HG02571 (cell line): ENCODE data around the gene NAT8L.
"Not testable (repeated sequence)": the region's sequence is repeated elsewhere in the genome, so short reads cannot be mapped to it uniquely, and the experiment has no call there.

Source experiments
- ATAC-seq: cut with Tn5 transposase; IDR thresholded peaks from one replicate; pipeline ENCODE4 v1.9.1; 2021; ENCODE audit warnings: mild to moderate bottlenecking, moderate library complexity; ENCODE audit not compliant: unreplicated experiment

NAT8L gene, protein sequence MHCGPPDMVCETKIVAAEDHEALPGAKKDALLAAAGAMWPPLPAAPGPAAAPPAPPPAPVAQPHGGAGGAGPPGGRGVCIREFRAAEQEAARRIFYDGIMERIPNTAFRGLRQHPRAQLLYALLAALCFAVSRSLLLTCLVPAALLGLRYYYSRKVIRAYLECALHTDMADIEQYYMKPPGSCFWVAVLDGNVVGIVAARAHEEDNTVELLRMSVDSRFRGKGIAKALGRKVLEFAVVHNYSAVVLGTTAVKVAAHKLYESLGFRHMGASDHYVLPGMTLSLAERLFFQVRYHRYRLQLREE

DNA sequence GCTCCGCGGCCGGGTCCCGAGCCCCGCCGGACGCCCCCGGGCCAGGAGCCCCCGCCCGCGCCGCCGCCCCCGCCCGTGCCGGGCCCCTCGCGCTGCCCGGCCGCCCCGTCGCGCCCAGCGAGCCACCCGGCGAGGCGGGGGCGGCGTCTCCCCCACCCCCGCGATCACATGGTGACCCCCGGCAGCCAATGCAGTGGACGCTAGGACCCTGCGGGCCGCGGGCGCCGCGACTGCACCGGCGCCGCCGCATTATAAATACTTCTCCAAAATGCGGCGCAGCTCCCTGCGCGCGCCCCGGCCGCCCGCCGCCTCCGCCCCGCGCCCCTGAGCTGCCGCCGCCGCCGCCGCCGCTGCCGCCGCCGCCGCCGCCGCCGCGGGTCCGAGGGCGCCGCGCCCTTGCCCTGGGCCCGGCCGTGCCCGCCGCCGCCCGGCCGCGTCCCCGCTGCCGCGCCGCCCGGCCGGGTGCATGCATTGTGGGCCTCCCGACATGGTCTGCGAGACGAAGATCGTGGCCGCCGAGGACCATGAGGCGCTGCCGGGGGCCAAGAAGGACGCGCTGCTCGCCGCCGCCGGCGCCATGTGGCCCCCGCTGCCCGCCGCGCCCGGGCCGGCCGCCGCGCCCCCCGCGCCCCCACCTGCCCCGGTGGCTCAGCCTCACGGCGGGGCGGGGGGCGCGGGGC lies at the start of gene NAT8L:
Gene NAT8L, plus strand, starts transcription at position 282 of the 680 bp plus-strand sequence. Its CDS starts 185 bp downstream, at position 467.
- ATAC-seq = no peak

GRCh38 chr4:2009651-2010233 lies 49.4 kb upstream of the NAT8L start:
- peak; percentile 15 for ATAC-seq

DNA sequence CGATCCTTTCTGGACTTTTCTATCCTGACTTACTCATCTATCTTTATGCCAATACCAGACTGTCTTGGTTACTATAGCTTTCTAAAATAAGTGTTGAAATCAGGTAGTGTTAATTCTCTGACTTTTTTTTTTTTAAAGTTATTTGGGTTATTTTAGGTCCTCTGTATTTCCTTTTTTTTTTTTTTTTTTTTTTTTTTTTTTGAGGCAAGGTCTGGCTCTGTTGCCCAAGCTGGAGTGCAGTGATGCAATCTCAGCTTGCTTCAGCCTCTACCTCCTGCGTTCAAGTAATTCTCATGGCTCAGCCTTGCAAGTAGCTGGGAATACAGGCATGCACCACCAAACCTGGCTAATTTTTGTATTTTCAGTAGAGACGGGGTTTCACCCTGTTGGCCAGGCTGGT lies 47.5 kb upstream of the NAT8L start:
- no peak for ATAC-seq

GRCh38 chr4:2015008-2015407 lies 44.1 kb upstream of the NAT8L start:
- ATAC-seq = no peak

DNA sequence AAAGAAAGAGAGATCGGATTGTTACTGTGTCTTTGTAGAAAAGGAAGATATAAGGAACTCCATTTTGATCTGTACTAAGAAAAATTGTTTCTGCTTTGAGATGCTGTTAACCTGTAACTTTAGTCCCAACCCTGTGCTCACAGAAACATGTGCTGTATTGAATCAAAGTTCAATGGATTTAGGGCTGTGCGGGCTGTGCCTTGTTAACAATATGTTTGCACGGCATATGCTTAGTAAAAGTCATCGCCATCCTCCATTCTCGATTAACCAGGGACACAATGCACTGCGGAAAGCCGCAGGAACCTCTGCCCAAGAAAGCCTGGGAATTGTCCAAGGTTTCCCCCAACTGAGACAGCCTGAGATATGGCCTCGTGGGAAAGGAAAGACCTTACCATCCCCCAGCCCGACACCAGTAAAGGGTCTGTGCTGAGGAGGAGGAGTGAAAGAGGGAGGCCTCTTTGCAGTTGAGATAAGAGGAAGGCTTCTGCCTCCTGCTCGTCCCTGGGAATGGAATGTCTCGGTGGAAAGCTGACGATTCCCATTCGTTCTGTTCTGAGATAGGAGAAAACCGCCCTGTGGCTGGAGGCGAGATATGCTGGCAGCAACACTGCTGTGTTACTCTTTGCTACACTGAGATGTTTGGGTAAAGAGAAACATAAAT lies 37.6 kb upstream of the NAT8L start:
- not testable (repeated sequence) for ATAC-seq

GRCh38 chr4:2024683-2025082 lies 34.4 kb upstream of the NAT8L start:
- no peak for ATAC-seq

GRCh38 chr4:2025817-2026216 lies 33.3 kb upstream of the NAT8L start:
- ATAC-seq = no peak

DNA sequence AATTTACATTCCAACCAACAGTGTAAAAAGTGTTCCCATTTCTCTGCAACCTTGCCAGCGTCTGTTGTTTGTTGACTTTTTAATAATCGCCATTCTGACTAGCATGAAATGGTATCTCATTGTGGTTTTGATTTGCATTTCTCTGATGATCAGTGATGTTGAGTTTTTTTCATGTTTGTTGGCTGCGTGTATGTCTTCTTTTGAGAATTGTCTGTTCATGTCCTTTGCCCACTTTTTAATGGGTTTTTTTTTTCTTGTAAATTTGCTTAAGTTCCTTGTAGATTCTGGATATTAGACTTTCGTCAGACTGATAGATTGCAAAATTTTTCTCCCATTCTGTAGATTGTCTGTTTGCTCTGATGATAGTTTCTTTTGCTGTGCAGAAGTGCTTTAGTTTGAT lies 32.0 kb upstream of the NAT8L start:
- not testable (repeated sequence) for ATAC-seq

GRCh38 chr4:2031161-2031560 lies 28.0 kb upstream of the NAT8L start:
- not testable (repeated sequence) for ATAC-seq

DNA sequence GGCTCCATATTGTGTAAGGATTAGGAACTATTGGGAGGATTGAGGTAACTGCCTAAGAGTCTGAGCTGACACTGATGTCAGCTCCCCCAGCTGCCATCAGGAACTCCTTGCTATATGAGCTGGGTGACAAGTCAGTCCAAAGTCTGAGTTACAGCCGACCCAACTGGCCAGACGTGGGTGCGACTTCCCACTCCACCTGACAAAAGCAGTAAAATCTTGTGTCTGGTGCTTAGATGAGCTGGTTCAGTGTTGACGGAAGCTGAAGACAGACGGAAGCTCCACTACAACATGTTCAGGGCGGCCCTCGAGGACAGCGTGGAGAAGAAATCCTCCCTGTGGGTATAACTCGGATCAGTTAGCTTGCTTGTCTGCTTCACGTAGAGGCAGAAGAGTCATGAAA lies 22.8 kb upstream of the NAT8L start:
- ATAC-seq = no peak

- ATAC-seq = no peak
Measured at GRCh38 chr4:2036866-2037265, 22.3 kb upstream of the NAT8L start.

DNA sequence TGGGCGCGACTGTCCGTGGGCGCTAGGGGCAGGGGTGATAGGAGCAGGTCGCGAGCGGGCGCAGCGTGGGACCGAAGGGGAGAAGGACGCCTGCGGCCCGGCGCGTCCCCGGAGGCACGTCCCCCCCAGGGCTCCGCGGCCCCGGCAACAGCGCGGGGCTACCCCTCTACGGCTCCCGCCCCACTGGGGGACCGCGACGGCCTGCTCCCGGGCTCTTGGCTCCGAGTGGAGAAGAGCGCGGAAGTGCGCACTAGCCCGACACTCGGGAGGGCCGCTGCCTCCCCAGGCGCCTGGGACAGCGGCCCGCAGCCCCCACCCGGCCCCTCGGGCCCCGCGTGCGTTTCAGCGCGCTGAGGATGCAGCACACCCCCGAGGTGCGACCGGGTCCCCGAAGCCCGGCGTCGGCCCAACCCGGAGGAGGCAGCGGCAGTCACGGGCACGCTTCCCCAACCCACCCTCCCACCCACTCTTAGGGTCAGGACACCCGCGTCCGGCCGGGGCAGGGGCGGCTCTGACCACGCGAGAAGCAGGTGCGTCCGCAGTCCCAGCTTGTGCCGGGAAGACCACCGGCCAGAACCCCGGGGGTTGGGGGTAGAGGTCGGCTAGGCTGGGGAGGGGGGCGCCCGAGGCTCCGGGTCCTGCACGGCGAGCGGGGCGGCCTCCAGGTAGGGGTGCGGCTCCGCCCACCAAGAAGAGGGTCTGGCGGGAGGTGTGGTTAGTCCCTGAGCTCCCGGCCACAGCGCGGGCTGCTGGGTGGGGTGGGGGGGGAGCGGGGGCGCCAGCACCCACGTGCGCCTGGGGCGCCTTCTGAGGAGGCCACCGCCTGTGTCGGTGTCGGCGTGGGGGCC lies 18.5 kb upstream of the NAT8L start:
- no peak for ATAC-seq

- peak; percentile 54 for ATAC-seq
Measured at GRCh38 chr4:2041239-2042130, 17.6 kb upstream of the NAT8L start.

DNA sequence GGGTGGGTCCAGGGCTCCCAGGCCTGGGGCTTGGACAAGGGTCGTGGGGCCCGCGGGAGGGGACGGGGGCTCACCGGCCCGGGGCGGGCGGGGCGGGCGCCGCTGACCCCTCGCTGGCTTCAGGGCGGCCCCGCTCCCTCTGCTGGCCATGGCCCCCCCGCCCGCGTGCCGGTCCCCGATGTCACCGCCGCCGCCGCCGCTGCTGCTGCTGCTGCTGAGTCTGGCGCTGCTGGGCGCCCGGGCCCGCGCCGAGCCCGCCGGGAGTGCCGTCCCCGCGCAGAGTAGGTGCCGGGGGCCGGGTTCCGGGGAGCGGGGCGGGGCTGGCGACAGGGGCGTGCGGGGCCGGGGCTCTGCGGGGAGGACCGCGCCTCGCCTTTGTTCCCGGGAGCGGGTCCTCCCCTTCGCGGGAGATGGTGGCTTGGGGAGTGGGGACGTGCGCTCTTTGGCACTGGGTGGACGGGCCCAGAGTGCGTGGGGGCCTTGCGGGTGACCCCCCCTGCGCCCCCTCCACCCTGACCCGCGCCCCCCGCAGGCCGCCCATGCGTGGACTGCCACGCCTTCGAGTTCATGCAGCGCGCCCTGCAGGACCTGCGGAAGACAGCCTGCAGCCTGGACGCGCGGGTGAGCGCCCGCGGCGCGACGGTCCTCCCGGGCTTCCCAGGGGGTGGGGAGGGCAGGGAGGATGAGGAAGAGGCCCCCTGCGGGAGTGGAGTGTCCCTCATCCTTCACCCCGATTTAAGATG lies 16.8 kb upstream of the NAT8L start:
- no peak for ATAC-seq

DNA sequence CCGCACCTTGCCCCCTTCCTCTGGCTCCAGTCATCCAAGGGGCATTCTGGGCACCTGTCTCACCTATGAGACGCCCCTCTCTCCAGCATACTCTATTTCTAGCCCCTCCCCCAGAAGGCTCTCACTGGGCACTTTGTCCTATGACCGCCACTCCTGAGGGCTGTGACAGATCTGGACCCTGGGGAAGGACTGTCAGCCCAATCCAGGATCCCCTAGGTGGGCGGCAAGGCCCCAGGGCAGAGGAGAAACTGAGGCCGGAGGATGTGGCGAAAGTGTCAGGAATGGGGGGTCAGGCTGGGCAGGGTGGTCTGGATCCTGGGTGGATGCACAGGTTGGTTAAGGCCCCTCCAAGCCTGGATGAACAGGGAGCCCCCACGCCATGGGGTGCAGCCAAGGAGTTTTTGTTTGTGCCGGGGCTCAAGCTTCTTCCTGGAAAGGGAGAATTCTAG lies 16.2 kb upstream of the NAT8L start:
- ATAC-seq = no peak

DNA sequence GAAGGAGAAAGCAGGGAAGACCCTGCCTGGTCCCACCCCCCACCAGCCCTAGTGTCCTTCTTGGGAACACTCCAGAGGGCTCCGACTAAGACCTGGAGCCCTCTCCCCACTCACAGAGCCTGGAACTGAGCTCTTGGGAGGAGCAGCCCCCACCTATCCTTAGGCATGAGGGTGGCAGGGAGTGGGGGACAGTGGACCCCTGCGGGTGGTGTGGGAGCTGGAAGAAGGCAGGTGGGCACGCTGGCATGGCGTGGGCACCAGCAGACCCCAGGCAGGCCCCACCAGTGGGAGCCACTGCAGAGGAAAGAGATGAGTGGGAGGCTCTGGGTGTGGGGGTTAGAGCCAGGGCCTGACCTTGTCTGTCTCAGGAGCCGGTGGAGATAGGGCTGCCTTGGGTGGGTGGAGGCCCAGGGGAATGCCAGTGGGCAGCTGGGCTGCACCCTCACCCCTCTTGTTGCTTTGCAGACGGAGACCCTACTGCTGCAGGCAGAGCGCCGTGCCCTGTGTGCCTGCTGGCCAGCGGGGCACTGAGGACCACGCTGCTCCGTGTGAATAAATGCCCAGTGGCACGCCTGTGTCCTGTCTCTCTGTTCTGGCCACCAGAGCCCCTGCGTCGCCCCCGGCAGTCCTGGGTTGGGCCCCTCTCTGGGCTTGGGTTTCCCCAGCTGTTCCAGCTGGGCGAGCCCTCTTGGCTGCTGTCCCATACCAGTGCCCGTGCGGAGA lies 15.6 kb upstream of the NAT8L start:
- no peak for ATAC-seq

DNA sequence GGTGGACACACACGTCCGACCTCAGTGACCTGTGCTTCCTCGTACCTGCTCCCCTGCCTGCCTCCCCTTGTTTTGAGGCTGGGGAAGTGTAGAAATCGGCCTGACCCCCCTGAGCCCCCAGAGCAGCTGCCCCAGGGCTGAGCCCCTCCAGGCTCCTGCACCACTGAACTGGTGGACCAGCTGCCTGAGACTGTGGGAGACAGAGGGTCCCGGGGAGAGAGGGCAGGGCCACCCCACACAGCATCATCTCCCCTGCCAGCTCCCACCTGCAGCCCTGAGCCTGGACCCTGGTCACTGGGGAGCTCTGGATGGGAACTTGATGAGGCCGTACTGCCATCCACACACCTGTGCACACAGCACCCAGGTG lies 15.0 kb upstream of the NAT8L start:
- ATAC-seq = no peak
